Fibroblast of lung (primary cell): Measurements from ENCODE around the gene FSTL4. TPM values are rescaled to one million over a fixed set of nuclear protein-coding genes. Genes with fewer than 3 reads are reported as not detected.

Source experiments
- DNase-seq, 2 donors: peaks; one replicate each; pipeline versions ENCODE4 v3.0.0 to v3.0.0-alpha.2; 2010; ENCODE audit warnings: low read depth in 2 of 2
- H2AFZ ChIP-seq: 2 replicates; pipeline ENCODE4 v1.5.1; 2012; ENCODE audit warnings: low read length, control low read depth, inconsistent platforms
- H3K27ac ChIP-seq: 2 replicates; pipeline ENCODE4 v1.5.1; 2011; ENCODE audit warnings: low read length, control low read depth; ENCODE audit not compliant: insufficient read depth
- H3K27me3 ChIP-seq: 2 replicates; pipeline ENCODE4 v1.5.1; 2011; ENCODE audit warnings: mild to moderate bottlenecking, low read length; ENCODE audit not compliant: control insufficient read depth, insufficient read depth
- H3K36me3 ChIP-seq: 2 replicates; pipeline ENCODE4 v1.5.1; 2011; ENCODE audit warnings: low read length; ENCODE audit not compliant: control insufficient read depth, insufficient read depth
- H3K4me1 ChIP-seq: 2 replicates; pipeline ENCODE4 v1.5.1; 2011; ENCODE audit warnings: low read length; ENCODE audit not compliant: control insufficient read depth, insufficient read depth; ENCODE audit errors: extremely low read depth
- H3K4me2 ChIP-seq: 2 replicates; pipeline ENCODE4 v1.5.1; 2011; ENCODE audit warnings: low read length, control low read depth; ENCODE audit not compliant: insufficient read depth; ENCODE audit errors: extremely low read depth
- H3K4me3 ChIP-seq, 4 experiments: fragments of 200-600 bp in 1 of 4; sonication (generic) in 1 of 4; replicated peaks in 1 of 4; 2 replicates each; pipeline ENCODE4 v1.5.1; 2011 to 2016; ENCODE audit warnings: low read length in 4 of 4, low read depth in 3 of 4, mild to moderate bottlenecking in 3 of 4, control low read depth in 2 of 4, inconsistent platforms in 1 of 4, mixed read lengths in 1 of 4; ENCODE audit not compliant: insufficient read depth in 1 of 4; ENCODE audit errors: control extremely low read depth in 1 of 4
- H3K79me2 ChIP-seq: 2 replicates; pipeline ENCODE4 v1.5.1; 2012; ENCODE audit warnings: mild to moderate bottlenecking, low read length, inconsistent platforms; ENCODE audit not compliant: control insufficient read depth, insufficient read depth
- H3K9ac ChIP-seq: 2 replicates; pipeline ENCODE4 v1.5.1; 2011; ENCODE audit warnings: mild to moderate bottlenecking, low read length, control low read depth; ENCODE audit not compliant: insufficient read depth
- H3K9me3 ChIP-seq: 2 replicates; pipeline ENCODE4 v1.5.1; 2012; ENCODE audit warnings: low read depth, low read length; ENCODE audit not compliant: control insufficient read depth, insufficient read depth
- H4K20me1 ChIP-seq: 2 replicates; pipeline ENCODE4 v1.5.1; 2011; ENCODE audit warnings: low read length; ENCODE audit not compliant: control insufficient read depth, insufficient read depth; ENCODE audit errors: extremely low read depth
- CTCF ChIP-seq, 2 donors: IDR thresholded peaks in 1 of 2; conservative IDR thresholded peaks in 1 of 2; 1 replicate in 1 of 2; 2 replicates in 1 of 2; pipeline ENCODE4 v1.5.1; 2011 to 2012; ENCODE audit warnings: low read length in 2 of 2, control low read depth in 1 of 2, inconsistent platforms in 1 of 2, low read depth in 1 of 2, mild to moderate bottlenecking in 1 of 2
- EZH2 ChIP-seq: IDR thresholded peaks from 2 replicates; pipeline ENCODE4 v1.5.1; 2012; ENCODE audit warnings: low read length, control low read depth, mild to moderate bottlenecking; ENCODE audit errors: missing control alignments
- polyA plus RNA-seq, 2 donors: library from polyadenylated mRNA; depleted of rRNA in 1 of 2; stranded (reverse) in 1 of 2; unstranded in 1 of 2; fragments of >200 nt; gene quantifications; 2 replicates each; pipeline ENCODE4 v1.2.1, GENCODE V29; 2011 to 2012; ENCODE audit warnings: missing spikeins in 1 of 2
- total RNA-seq: library from RNA; depleted of rRNA; stranded (reverse); fragments of >200 nt; gene quantifications from 2 replicates; pipeline ENCODE4 v1.2.1, GENCODE V29; 2014

The FSTL4 gene
- total and polyA plus RNA-seq, 2 donors (not counting 1 experiment from before 2014, with no cell fraction given): 0.17 to 0.33 TPM

DNA sequence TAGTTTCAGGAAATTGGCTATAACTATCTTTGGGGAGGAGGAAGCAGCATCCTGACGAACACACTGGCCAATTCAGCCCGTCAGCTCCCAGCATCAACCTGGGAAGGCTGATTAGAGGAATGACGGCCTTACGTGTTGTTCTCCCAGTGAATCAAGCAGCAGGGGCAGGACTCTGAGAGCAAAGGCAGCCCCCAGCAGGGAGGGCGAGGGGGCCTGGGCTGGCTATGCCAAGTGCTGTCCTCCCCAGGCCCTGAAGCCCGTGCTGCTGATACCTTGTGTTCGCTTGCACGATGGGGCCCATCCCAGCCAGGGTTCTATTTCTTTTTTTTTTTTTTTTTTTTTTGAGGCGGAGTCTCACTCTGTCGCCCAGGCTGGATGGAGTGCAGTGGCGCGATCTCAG lies 254.1 kb downstream of the FSTL4 start:
- no peak overlapping the region for H3K9ac ChIP-seq
- H4K20me1 ChIP-seq: no peaks in the 10 kb centered on the region
- no peak overlapping the region for H3K27ac ChIP-seq
- no peaks in the 10 kb centered on the region for H3K79me2 ChIP-seq
- H3K4me1 ChIP-seq: no peaks in the 10 kb centered on the region
- H3K27me3 ChIP-seq: peaks cover 7% of the 10 kb centered on the region
- TF ChIP-seq CTCF (conservative IDR thresholded peaks at IDR 0.05 in 1 of 2, IDR thresholded peaks at IDR 0.05 in 1 of 2; ENCODE audit: low read depth in 1 of 2, low read length in 2 of 2) (no peak), EZH2 (no peak)
- H3K9me3 ChIP-seq: no peaks in the 10 kb centered on the region
- no peaks in the 10 kb centered on the region for H3K36me3 ChIP-seq
- DNase-seq: no peak
- no peak overlapping the region for H3K4me3 ChIP-seq
- H2AFZ ChIP-seq: no peak overlapping the region
- H3K4me2 ChIP-seq: no peak overlapping the region

DNA sequence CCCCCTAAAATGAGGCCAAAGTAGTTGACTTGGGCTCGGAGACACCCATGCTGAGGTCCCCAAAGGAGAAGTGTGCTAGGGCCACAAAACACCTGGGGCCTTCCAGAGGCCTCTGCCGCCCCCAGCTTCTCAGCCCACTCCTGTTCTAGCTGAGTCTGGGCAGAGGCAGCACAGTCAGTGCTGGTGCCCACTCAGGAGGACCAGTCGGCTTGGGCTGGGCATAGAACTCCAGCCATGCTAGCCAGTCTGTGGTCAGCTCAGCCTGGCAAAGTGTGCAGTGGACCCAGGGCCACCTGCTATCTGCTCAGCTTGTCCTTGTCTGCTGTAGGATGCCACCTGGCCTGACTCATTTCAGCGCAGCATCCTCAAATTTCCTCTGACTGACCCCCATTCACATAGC lies 254.6 kb downstream of the FSTL4 start:
- Histone ChIP-seq H3K9ac (no peak overlapping the region), H4K20me1 (no peaks in the 10 kb centered on the region), H3K79me2 (no peaks in the 10 kb centered on the region), H3K27me3 (peaks cover 7% of the 10 kb centered on the region), H3K4me3 (no peak overlapping the region), H3K4me2 (no peak overlapping the region), H3K9me3 (no peaks in the 10 kb centered on the region), H3K27ac (no peak overlapping the region), H3K4me1 (no peaks in the 10 kb centered on the region), H2AFZ (no peak overlapping the region), H3K36me3 (no peaks in the 10 kb centered on the region)
- TF ChIP-seq CTCF (conservative IDR thresholded peaks at IDR 0.05 in 1 of 2, IDR thresholded peaks at IDR 0.05 in 1 of 2; ENCODE audit: low read depth in 1 of 2, low read length in 2 of 2): no peak
- no peak for TF ChIP-seq EZH2
- no peak for DNase-seq

DNA sequence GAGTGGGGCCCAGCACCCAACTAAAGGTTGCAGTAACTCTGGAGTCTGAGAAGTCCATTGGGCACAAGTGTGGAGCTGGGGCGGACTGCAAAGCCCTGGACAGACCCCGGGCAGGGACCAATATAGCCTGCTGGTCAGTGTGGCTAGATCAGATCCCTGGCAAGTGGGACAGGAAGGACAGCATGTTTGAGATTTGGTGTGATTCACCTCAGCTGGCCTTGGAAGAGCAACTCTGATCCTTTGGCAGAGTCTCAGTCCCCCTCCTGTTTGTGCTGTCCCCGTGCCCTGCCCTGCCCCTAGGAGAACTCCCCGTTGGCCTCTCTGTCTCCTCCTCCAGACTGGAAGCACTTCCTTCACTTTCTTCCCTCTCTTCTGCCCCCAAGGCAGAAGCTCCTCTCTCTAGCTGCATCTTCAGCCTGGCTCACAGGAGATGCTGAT lies 255.3 kb downstream of the FSTL4 start:
- no peak for DNase-seq
- Histone ChIP-seq H3K79me2 (no peaks in the 10 kb centered on the region), H3K27me3 (peaks cover 7% of the 10 kb centered on the region), H3K9me3 (no peaks in the 10 kb centered on the region), H3K4me2 (no peak overlapping the region), H2AFZ (no peak overlapping the region), H3K9ac (no peak overlapping the region), H3K36me3 (no peaks in the 10 kb centered on the region), H3K27ac (no peak overlapping the region), H3K4me3 (no peak overlapping the region), H4K20me1 (no peaks in the 10 kb centered on the region), H3K4me1 (no peaks in the 10 kb centered on the region)
- TF ChIP-seq EZH2 (no peak), CTCF (conservative IDR thresholded peaks at IDR 0.05 in 1 of 2, IDR thresholded peaks at IDR 0.05 in 1 of 2; ENCODE audit: low read depth in 1 of 2, low read length in 2 of 2) (no peak)
